GM19438 (cell line): ENCODE measurements around the gene NIT1.

Source experiments
- ATAC-seq: cut with Tn5 transposase; IDR thresholded peaks from one replicate; pipeline ENCODE4 v1.9.1; 2021; ENCODE audit warnings: low read depth; ENCODE audit not compliant: unreplicated experiment

Gene NIT1

GRCh38 chr1:161117759-161118581 is at the start of gene NIT1, which contains the start of gene PFDN2:
TSS of gene NIT1 (plus strand) at chr1:161118105. CDS start at chr1:161118177, 72 bp downstream.
TSS of gene PFDN2 (minus strand) at chr1:161118037. CDS start at chr1:161118026, 11 bp downstream.
- peak; percentile 80 for ATAC-seq

- ATAC-seq = peak; percentile 56
These were observed 49.3 kb upstream of the NIT1 start for GRCh38 chr1:161068306-161069234.

- ATAC-seq = peak; percentile 7
These were observed 48.7 kb upstream of the NIT1 start for GRCh38 chr1:161069241-161069640.

GRCh38 chr1:161069731-161070270 is 48.1 kb upstream of the NIT1 start, which contains the start of gene ARHGAP30:
TSS of gene ARHGAP30 (minus strand) at chr1:161069891. CDS start at chr1:161069624, 267 bp downstream.
- ATAC-seq = peak; percentile 83

DNA sequence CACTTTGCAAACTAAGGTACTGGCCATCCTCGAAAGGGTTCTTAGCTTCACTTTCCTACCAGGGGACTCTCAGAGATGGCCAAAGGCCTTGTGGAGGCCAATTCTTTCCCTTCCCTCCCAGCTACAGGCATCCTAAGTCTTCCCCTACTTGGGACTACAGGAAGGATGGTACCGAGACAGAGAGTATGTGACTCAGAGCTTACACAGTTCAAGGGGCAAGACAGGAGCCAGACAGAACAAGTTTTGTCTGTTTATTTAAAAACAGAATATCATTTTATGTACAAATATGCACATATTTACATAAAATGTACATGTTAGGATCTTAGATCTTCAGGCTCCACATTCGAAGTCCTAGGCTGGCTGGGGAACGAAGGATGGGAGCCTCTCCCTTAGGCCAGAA is 47.1 kb upstream of the NIT1 start:
- no peak for ATAC-seq

DNA sequence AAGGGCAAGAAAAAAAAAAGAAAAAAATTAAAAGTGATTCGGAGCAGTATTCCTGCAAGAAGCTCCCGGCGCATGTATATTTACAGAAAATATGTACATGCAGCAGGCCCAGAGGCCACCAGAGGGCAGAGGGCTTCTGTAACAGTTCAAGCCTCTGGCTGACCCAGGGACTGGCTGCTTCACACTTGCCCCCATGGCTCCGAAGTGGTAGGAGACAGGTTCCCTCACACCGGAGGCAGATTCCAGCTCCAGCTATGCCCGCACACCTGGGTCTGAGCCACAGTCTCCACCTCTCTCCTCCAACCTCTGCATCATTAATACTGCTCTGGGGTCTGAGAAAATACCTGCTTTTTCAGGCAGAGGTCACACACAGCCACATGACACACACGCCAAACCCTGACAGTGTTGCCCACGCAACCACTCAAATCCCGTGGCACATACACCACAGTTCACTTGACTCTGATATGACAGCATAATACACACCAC is 46.0 kb upstream of the NIT1 start:
- ATAC-seq = no peak

- ATAC-seq = no peak
These were observed 45.0 kb upstream of the NIT1 start for GRCh38 chr1:161072751-161073449.

DNA sequence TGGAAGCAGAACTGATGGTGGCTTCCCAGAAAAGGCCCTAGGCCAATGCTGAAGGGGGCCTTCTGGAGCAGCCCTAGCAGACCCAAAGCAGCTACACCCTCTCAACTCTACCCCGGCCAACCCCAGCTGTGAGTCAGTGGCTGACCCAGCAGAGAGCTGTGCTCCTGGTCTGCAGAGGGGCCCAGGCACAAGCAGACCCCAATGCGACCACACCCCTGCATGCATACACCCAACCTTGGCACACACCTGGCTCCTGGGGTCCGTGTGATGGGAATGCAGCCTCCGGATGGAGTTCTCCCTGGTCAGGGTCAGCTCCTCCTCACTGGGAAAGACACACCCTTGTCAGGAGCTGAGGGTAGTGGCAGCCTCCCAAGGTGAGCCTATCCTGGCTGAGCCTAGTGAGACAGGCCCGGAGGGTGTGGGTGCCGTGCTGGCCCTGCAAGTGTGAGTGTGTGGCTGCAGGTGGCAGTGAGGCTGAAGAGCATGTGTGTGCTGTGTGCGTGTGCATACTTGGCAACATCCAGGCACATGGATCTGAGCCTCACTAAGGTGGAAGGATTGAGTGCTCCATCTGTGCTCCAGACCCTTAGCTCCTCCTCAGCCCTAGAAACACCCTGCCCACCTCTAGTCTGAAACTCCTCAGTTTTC is 44.3 kb upstream of the NIT1 start:
- no peak for ATAC-seq

- no peak for ATAC-seq
These were observed 43.1 kb upstream of the NIT1 start for GRCh38 chr1:161074676-161075368.

- no peak for ATAC-seq
These were observed 41.5 kb upstream of the NIT1 start for GRCh38 chr1:161076410-161076809.

DNA sequence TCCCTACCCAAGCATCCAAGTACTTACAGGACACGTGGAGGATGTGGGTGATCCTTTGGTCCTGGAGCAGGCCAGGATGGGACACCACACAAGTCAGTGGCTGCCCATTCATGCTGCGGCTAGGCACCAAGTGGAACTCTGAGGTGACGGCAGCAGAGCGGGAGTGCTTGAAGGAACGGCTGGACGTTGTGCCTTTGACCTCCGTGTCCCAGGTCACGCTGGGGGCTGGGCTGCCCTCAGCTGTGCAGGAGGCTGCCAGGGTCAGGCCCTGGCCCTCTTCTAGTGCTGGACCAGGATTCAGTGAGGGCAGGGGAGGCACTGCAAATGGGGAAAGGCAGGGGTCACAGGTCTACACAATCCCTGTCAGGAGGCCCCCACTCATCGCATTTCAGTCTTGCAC is 40.5 kb upstream of the NIT1 start:
- ATAC-seq = no peak

DNA sequence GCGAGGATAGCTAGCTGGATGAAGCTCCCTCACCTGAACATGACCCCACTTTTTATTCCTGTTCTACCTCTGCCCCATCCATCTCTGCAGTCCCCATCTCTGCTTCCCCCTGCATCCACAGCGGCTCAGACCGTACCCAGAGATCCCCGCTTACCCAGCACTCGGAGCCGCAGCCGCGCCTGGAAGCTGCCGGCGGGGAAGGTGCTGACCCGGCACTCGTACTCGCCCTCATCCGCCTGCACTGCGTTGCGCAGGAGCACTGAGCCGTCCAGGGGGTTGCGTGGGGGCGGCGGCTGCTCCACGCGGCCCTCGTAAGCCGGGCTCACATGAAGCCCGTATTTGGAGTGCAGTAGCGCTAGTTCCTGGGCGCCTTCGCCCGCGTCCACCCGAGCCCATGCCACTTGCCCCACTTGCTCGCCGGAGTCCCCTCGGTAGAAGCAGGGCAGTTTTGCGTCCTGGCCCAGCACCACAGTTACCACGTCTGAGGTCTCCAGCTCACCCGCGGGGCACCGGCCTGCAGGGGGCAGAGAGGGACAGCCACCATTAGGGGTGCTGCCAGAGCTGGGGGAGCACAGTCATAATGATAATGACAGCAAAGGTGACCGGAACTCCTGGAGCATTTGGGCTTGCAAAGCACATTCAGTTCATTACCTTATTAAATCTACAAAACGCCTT is 38.3 kb upstream of the NIT1 start:
- no peak for ATAC-seq

- ATAC-seq = no peak
These were observed 37.2 kb upstream of the NIT1 start for GRCh38 chr1:161080441-161081405.

- ATAC-seq = no peak
These were observed 36.4 kb upstream of the NIT1 start for GRCh38 chr1:161081519-161081918.

- ATAC-seq = no peak
These were observed 35.4 kb upstream of the NIT1 start for GRCh38 chr1:161082483-161082882.

GRCh38 chr1:161082996-161083747 is 34.7 kb upstream of the NIT1 start:
- no peak for ATAC-seq
